SU-DHL-6 (cell line): ENCODE measurements around the gene CARMIL1.

Source experiments
- H2AFZ ChIP-seq: fragments of 200-600 bp; sonication (generic); 2 replicates; pipeline ENCODE4 v1.6.1; 2014; ENCODE audit warnings: low read depth, mild to moderate bottlenecking, moderate library complexity, mixed read lengths, antibody characterized with exemption, low read length; ENCODE audit not compliant: severe bottlenecking
- H3F3A ChIP-seq: fragments of 200-600 bp; shearing (Covaris generic); 2 replicates; pipeline ENCODE4 v1.6.0; 2016; ENCODE audit warnings: antibody characterized with exemption, mild to moderate bottlenecking; ENCODE audit not compliant: insufficient read depth
- H3K27ac ChIP-seq: fragments of 200-600 bp; sonication (generic); 2 replicates; pipeline ENCODE4 v1.5.1; 2016; ENCODE audit warnings: low read depth, mild to moderate bottlenecking, low read length, moderate library complexity, mixed read lengths
- H3K27me3 ChIP-seq: fragments of 200-600 bp; sonication (generic), shearing (Covaris generic); 2 replicates; pipeline ENCODE4 v1.6.0; 2014; ENCODE audit warnings: mild to moderate bottlenecking, low read length
- H3K36me3 ChIP-seq: fragments of 200-600 bp; sonication (generic); 2 replicates; pipeline ENCODE4 v1.6.1; 2014; ENCODE audit warnings: mild to moderate bottlenecking, low read length, mixed read lengths
- H3K4me2 ChIP-seq: fragments of 300-600, 200-600 bp; shearing (Covaris generic), sonication (generic); 2 replicates; pipeline ENCODE4 v1.6.0; 2014; ENCODE audit warnings: low read length, low read depth, mild to moderate bottlenecking; ENCODE audit not compliant: poor library complexity, severe bottlenecking
- H3K4me3 ChIP-seq: fragments of 200-600 bp; sonication (generic); 2 replicates; pipeline ENCODE4 v1.5.1; 2014; ENCODE audit warnings: antibody characterized with exemption, low read length, mild to moderate bottlenecking, mixed read lengths; ENCODE audit not compliant: insufficient read depth, poor library complexity, severe bottlenecking
- H3K79me2 ChIP-seq: fragments of 200-600 bp; sonication (generic); 2 replicates; pipeline ENCODE4 v1.6.1; 2014; ENCODE audit warnings: mild to moderate bottlenecking, low read length, moderate library complexity; ENCODE audit not compliant: insufficient read depth
- H3K9ac ChIP-seq: fragments of 200-600 bp; sonication (generic); 2 replicates; pipeline ENCODE4 v1.7.0; 2014; ENCODE audit warnings: mild to moderate bottlenecking, low read length
- H3K9me2 ChIP-seq: fragments of 200-600 bp; sonication (generic); replicated peaks from 2 replicates; pipeline ENCODE4 v1.6.1; 2014; ENCODE audit warnings: low read length; ENCODE audit not compliant: insufficient read depth
- H3K9me3 ChIP-seq: fragments of 200-600 bp; sonication (generic); 2 replicates; pipeline ENCODE4 v1.6.1; 2014; ENCODE audit warnings: low read length, mixed read lengths; ENCODE audit not compliant: insufficient read depth
- H4K20me1 ChIP-seq: fragments of 200-600 bp; sonication (generic); 2 replicates; pipeline ENCODE4 v1.6.1; 2014; ENCODE audit warnings: low read depth, mild to moderate bottlenecking, antibody characterized with exemption, low read length, moderate library complexity, mixed read lengths
- CTCF ChIP-seq: fragments of 200-600 bp; sonication (generic); IDR thresholded peaks from one replicate; pipeline ENCODE4 v1.5.1; 2017; ENCODE audit warnings: antibody characterized with exemption, mild to moderate bottlenecking, low read length, moderate library complexity; ENCODE audit not compliant: insufficient read depth, poor library complexity, severe bottlenecking
- EZH2phosphoT487 ChIP-seq: fragments of 200-600 bp; sonication (generic), shearing (Covaris generic); conservative IDR thresholded peaks from 2 replicates; pipeline ENCODE4 v1.6.1; 2018; ENCODE audit warnings: mild to moderate bottlenecking, antibody characterized with exemption, low read length, moderate library complexity, mixed read lengths

The CARMIL1 gene

GRCh38 chr6:25384967-25385366 is 105.8 kb downstream of the CARMIL1 start:
- peak overlapping the region; percentile 15 for H2AFZ ChIP-seq
- H3F3A ChIP-seq: peaks cover 67% of the 10 kb centered on the region
- peak overlapping the region; percentile 10 for H3K4me3 ChIP-seq
- H3K27ac ChIP-seq: peak overlapping the region; percentile 96
- H3K9me2 ChIP-seq: no peaks in the 10 kb centered on the region
- H3K27me3 ChIP-seq: no peaks in the 10 kb centered on the region
- TF ChIP-seq CTCF (no peak), EZH2phosphoT487 (no peak)
- peak overlapping the region; percentile 50 for H3K9ac ChIP-seq
- no peaks in the 10 kb centered on the region for H3K36me3 ChIP-seq
- H3K79me2 ChIP-seq: peaks cover 67% of the 10 kb centered on the region
- H3K9me3 ChIP-seq: no peaks in the 10 kb centered on the region
- no peaks in the 10 kb centered on the region for H4K20me1 ChIP-seq
- H3K4me2 ChIP-seq: peak overlapping the region; percentile 82

GRCh38 chr6:25387483-25387882 is 108.3 kb downstream of the CARMIL1 start:
- H3F3A ChIP-seq: peaks cover 65% of the 10 kb centered on the region
- peak overlapping the region; percentile 96 for H3K27ac ChIP-seq
- H3K79me2 ChIP-seq: peaks cover 67% of the 10 kb centered on the region
- H3K9me2 ChIP-seq: no peaks in the 10 kb centered on the region
- H3K9ac ChIP-seq: peak overlapping the region; percentile 50
- no peak for TF ChIP-seq CTCF
- TF ChIP-seq EZH2phosphoT487: no peak
- H4K20me1 ChIP-seq: no peaks in the 10 kb centered on the region
- no peaks in the 10 kb centered on the region for H3K9me3 ChIP-seq
- H3K4me2 ChIP-seq: peak overlapping the region; percentile 82
- no peaks in the 10 kb centered on the region for H3K27me3 ChIP-seq
- H3K4me3 ChIP-seq: peak overlapping the region; percentile 25
- no peak overlapping the region for H2AFZ ChIP-seq
- H3K36me3 ChIP-seq: no peaks in the 10 kb centered on the region

DNA sequence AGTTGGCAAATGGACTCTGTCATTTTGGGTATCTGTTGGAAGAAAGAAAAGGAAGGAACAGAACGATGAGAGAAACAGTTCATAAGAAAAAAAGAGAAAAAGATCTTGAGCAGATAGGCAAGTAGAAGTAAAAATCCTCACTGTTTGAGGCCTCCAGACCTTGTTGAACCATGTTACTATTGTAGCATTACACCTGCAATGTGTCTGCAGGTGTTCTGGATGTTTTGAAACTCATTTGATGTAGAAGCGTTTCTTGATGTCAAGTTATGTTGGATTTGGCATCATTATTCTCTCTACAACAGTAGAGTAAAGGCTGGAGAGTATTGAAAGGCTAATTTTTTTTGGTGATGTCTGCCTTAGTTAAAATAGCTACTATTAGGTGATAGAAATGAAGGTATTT is 108.7 kb downstream of the CARMIL1 start:
- no peaks in the 10 kb centered on the region for H3K27me3 ChIP-seq
- H3K27ac ChIP-seq: peak overlapping the region; percentile 96
- H3K9me3 ChIP-seq: no peaks in the 10 kb centered on the region
- H3F3A ChIP-seq: peaks cover 65% of the 10 kb centered on the region
- TF ChIP-seq CTCF (no peak), EZH2phosphoT487 (no peak)
- no peaks in the 10 kb centered on the region for H3K9me2 ChIP-seq
- H2AFZ ChIP-seq: no peak overlapping the region
- H3K9ac ChIP-seq: peak overlapping the region; percentile 50
- peak overlapping the region; percentile 82 for H3K4me2 ChIP-seq
- H4K20me1 ChIP-seq: no peaks in the 10 kb centered on the region
- peaks cover 66% of the 10 kb centered on the region for H3K79me2 ChIP-seq
- H3K4me3 ChIP-seq: peak overlapping the region; percentile 25
- no peaks in the 10 kb centered on the region for H3K36me3 ChIP-seq

- peaks cover 62% of the 10 kb centered on the region for H3K79me2 ChIP-seq
- peak overlapping the region; percentile 96 for H3K27ac ChIP-seq
- peak overlapping the region; percentile 50 for H3K9ac ChIP-seq
- peak overlapping the region; percentile 82 for H3K4me2 ChIP-seq
- TF ChIP-seq EZH2phosphoT487 (no peak), CTCF (no peak)
- no peaks in the 10 kb centered on the region for H3K27me3 ChIP-seq
- no peaks in the 10 kb centered on the region for H4K20me1 ChIP-seq
- H3K36me3 ChIP-seq: no peaks in the 10 kb centered on the region
- peak overlapping the region; percentile 40 for H3K4me3 ChIP-seq
- peaks cover 60% of the 10 kb centered on the region for H3F3A ChIP-seq
- H2AFZ ChIP-seq: no peak overlapping the region
- H3K9me3 ChIP-seq: no peaks in the 10 kb centered on the region
- H3K9me2 ChIP-seq: no peaks in the 10 kb centered on the region
These were observed 109.6 kb downstream of the CARMIL1 start for GRCh38 chr6:25388776-25389175.
